Superior temporal gyrus (tissue), 1 donor: Measurements from ENCODE around the gene ATP5PO.
"Not testable (repeated sequence)": the region's sequence is repeated elsewhere in the genome, so short reads cannot be mapped to it uniquely, and the experiment has no call there.

Experiments
- DNase-seq: peaks from one replicate; pipeline ENCODE4 v3.0.0-alpha.2; 2016; ENCODE audit errors: extremely low spot score

ATP5PO gene

DNA sequence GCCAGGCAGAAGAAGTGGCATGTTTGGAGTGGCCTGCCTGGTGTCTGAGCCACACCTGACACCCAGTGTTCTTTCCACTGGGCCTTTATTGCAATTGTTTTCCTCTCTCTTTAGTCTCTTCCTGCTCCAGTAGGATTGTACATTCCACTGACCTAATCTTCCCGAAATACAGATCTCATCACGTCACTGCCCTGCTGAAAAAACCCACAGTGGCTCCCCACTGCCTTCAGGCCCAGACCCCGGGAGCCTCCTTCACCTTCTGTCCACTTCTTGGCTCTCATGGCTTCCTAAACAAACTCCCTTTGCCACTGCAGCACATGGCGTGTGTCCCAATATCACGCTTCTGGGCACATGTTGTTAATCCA is 25.3 kb upstream of the ATP5PO start:
- DNase-seq: no peak

DNA sequence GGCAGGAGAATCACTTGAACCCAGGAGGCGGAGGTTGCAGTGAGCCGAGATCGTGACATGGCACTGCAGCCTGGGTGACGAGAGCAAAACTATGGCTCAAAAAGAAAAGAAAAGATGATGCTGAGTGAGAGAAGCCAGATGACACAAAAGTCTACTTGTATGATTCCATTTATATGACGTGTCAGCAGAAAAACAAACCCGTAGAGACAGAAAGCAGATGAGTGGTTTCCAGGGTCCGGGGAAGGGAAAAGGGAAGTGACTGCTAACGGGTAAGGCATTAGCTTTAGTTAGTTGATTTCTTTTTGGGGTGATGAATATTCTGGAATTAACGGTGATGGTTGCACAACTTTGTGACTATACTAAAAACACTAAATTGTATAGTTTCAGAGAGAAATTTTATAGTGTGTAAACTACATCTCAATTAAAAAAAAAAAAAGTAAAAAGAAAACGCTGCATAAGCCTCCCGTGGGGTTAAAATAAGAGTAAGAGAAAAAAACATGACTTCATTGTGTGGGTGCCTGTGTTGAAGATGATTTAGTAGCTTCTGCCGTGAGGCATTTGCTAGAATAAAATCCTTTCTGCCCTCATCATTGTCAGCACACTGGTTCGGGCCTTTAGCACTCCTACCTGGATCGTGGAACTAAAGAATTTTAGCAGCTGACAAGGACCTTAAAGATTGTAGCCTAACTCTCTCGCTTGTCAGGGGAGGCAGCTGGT is 24.7 kb upstream of the ATP5PO start:
- DNase-seq: no peak

DNA sequence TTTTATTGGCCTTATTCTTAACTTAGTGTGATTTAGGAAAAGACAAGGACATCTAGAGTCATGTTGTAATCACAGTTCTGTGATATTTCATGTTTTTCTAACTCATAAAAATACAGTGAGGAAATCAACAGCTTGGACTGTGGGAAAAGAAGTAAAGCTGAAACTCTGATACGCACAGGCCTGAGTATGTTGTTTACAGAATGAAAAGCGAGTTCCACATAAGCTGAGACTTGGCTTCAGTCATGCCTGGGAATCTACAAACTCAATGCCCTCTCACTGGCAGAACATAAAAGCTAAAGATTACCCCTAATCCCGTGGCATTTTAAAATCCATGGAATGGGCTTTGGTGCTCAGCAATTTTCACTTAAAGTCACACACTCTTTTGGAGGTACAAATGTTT is 23.6 kb upstream of the ATP5PO start:
- DNase-seq: no peak

DNA sequence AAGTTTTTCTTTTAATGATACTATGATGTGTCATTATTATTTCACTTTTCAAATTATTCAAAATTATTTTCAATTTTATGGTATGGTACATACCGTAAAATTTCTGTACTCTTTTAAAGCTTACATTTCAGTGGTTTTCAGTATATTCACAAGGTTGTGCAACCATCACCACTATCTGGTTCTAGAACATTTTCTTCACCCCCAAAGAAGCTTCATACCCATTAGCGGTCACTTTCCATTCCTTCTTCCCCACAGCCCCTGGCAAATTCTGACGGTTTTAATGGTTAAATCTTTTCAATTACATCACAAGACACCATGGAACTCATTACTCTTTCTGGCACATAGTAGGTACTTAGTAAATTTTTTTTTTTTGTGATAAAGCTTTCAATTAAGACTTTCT is 22.8 kb upstream of the ATP5PO start:
- no peak for DNase-seq

DNA sequence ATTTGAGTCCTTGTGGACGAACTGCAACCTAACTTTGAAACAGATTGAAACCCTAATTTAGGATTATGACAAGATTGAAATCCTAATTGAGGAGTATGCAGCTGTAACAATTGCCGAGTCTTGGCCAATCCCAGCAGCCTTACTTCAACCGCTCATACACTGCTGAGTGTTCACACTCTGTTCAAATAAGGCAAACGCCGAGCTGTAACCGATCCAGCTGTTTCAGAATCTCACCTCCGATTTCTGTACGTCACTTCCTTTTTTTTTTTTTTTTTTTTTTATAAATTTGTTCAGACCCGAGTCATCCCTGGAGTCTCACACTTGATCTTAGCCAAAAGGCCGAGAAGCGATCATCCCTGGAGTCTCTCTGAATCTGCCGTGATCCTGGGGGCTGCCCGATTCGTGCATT is 22.3 kb upstream of the ATP5PO start:
- DNase-seq: no peak

DNA sequence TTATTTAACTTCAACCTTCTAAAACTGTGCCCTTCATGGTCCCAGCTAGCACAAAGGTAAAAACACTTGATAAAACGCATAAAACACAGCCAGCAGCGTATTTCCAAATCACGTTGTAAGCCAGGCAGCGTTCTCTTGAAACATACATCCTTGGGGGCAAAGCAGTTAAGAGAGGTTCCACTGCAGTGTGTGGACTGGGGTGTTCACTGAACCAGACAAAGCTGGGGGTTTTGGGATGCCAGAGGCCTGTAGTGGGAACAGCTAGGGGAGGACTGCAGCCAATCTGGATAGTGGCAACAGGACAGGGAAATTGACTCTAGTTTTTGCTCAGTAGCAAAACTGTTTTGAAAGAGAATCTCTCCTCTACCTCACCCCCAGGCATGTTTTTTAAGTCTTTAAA is 21.5 kb upstream of the ATP5PO start:
- DNase-seq: no peak

DNA sequence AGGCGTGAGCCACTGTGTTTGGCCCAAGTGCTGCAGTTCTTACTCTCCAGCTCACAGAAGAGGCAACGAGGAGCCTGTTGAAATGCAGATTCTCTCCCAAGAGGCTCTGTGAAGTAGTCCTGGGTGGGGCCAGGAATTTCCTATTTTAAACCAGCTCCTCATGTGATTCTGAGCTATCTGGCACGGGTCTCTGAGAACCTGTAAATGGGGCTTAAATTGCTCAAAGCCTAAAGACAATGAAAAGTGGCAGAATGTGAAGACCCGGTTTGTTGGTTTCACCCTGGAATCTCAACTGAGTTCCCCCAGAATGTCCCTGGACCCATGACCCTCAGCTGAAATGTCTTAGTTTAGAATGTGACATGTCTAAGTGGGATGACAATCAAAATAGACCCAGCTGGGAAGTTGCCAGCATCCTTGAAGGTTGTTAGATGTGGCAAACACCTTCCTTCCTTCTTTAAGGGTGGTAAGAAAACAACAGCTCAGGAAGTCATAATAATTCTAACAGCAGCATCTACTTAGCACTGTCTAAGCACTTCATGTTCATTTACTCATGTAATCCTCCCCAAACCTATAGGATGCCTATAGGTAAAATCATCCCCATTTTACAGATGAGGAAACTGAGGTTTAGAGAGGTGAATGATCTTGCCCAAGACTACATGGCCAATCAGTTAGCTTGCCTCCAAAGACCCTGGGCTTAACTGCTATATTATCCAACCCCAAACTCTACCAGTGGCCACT is 20.9 kb upstream of the ATP5PO start:
- DNase-seq: no peak

DNA sequence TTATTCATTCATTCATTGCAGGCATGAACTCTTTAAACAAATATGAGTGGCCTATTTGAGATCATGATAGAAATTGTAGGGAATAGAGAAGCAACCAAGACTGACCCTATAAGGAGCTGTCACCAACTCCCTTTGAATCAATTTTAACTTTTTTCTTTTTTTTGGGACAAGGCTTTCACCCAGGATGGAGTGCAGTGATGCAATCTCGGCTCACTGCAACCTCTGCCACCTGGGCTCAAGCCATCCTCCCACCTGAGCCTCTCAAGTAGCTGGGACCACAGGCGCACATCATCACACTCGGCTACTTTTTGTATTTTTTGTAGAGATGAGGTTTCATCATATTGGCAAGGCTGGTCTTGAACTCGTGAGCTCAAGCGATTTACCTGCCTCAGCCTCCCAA is 17.1 kb upstream of the ATP5PO start:
- DNase-seq: no peak

DNA sequence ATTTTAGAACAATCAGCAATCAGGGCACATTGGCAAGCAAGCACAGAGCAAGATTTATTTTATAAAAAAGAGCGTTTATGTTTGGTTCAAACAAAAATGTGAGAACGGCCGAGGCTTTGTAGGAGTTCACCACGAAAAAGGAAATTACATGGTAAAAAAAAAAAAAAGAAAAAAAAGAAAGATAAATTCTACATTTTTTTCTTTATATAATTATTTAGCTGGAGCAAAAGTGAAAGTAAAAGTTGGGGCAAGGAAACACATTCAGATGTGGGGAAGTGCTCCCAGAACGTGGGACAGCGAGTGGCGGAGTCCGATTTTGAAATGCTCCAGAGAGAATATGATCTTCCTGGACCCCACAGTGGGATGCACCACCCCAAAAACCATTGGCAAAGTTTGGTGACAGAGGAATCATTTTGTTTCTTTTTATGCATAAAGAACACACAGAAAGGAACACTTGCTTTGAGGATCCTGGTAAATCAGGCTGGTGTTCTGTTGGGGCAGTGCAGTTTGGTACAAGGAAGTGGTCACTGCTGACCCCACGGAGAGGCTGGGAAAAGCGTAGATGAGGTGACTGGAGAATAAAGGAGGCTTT is 16.3 kb upstream of the ATP5PO start:
- DNase-seq: no peak

DNA sequence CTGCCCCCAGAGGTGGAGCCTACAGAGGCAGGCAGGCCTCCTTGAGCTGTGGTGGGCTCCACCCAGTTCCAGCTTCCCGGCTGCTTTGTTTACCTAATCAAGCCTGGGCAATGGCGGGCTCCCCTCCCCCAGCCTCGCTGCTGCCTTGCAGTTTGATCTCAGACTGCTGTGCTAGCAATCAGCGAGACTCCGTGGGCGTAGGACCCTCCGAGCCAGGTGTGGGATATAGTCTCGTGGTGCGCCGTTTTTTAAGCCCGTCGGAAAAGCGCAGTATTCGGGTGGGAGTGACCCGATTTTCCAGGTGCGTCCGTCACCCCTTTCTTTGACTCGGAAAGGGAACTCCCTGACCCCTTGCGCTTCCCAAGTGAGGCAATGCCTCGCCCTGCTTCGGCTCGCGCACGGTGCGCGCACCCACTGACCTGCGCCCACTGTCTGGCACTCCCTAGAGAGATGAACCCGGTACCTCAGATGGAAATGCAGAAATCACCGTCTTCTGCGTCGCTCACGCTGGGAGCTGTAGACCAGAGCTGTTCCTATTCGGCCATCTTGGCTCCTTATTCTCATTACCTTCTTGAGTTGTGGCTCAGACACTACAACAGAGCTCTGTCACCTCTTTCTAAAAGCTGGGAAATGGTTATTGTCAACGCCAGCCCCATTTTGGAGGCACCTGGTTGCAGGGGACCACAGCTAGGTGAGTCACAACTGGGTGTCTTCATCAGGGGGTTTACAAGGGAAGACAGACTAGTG is 15.6 kb upstream of the ATP5PO start:
- not testable (repeated sequence) for DNase-seq

DNA sequence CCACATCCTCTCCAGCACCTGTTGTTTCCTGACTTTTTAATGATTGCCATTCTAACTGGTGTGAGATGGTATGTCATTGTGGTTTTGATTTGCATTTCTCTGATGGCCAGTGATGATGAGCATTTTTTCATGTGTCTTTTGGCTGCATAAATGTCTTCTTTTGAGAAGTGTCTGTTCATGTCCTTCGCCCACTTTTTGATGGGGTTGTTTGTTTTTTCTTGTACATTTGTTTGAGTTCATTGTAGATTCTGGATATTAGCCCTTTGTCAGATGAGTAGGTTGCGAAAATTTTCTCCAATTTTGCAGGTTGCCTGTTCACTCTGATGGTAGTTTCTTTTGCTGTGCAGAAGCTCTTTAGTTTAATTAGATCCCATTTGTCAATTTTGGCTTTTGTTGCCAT is 10.6 kb upstream of the ATP5PO start:
- DNase-seq: not testable (repeated sequence)

DNA sequence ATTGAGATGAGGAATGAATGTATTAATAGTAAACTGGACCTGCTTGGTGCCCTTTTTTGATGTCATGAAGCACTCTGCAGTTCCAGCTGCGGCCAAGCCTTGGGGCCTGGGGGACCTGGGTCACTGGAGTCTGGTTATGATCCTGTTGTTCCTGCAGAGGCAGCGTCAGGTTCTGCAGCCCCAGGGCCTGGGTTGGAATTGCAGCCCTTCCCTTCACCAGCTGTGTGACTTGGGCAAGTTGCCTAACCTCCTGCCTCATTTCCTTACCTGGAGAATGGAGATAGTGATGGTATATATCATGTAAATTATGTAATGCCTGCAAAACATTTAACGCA is 9.1 kb upstream of the ATP5PO start:
- DNase-seq: no peak

DNA sequence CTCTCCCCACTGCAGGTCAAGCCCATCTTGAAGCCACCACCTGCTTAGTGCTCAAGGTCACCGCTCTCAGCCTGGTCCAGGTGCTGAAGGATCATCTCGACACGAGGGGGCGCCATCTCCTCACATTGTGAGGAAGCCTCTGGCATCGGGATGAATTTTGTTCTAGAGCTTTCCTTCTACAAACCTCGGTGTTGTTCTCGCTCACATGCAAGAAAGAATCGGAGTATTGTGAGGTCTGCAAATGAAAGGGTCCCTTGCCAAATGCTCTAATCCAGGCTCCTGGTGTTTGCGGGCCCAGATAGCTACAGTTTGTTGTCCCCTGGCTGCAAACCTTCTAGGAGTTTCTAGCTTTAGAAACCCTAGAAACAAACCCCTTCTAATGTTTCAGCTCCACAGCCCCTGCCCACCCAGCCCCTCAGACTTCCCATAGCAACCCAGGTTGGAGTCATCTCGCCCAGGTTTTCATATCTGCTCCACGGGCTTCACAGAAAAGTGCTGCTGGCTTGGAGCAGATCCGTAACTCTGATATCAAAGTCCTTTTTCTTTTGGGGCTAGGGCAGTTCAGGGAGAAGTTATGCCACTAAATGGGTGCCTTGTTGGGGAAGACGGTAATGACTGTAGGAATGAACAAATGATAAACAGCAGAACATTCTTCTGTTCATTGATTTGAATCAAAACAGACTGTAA is 8.6 kb upstream of the ATP5PO start:
- DNase-seq: peak; percentile 99

DNA sequence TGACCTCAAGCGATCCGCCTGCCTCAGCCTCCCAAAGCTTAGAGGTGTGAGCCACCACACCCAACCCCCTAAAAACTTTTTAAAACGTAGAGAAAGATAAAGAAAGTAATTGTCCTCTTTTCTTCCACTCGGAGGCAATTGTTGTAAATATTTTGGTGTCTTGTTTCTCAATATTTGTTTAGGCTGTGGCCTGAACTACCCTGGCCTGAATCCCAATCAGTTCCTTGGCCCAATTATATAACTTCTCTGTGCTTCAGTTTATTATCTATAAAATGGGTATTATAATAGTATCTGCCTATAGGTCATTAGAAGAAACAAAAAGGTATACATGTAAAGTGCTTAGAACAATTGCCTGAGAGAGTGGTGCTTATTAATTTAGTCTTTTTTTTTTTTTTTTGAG is 1.8 kb upstream of the ATP5PO start:
- no peak for DNase-seq

DNA sequence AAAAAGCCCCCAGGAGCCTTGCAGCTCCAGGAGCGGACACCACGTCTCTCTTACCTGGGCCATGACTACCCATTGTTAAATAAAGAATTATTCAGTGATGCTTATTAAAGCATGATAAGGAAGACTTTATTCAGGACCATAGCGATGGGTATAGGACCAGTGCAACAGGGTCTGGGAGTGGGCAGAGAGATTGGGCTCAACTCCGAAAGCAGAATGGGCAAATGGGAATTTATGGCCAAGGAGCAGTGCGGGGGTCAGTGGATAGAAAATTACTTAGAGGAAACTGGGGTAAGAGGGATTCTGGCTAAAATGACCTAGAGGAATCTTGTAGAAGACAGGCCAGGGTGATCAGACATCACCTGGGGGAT is 580 bp upstream of the ATP5PO start:
- no peak for DNase-seq

DNA sequence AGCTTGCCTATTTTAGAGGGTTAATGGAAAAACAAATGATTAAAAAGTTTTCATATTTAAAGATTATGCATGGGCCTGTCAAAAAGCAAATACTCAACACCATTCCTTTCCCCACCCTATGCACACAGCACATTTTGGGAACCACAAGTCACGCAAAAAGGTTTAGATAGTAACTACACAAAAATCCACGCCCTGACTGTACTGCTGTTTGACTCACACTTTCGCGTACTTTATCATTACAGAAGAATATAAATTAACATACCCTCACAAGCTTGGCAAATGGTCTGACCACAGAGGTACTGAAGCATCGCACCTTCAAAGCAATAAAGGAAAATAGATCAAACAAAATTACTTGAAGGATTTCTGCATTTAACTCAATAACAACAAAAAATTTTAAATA is 1.4 kb downstream of the ATP5PO start:
- no peak for DNase-seq

DNA sequence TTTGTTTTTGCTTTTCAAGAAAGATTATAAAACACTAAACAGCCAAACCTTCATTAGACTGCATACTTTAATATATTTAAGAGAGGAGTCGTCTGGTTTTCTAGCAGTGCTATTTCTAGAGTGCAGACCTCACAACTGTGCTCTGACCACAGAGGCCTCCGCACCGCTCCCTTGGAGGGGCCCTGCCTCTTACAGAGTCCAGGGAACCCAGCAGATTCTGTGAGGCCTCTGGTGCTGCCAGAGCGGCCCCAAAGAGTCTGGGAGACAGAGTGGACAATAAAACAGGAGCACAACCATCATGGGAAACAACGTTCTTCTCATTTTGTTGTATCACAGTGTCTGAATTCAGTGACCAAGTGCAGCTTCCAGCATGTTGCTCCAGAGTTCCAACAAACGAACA is 5.8 kb downstream of the ATP5PO start:
- no peak for DNase-seq

DNA sequence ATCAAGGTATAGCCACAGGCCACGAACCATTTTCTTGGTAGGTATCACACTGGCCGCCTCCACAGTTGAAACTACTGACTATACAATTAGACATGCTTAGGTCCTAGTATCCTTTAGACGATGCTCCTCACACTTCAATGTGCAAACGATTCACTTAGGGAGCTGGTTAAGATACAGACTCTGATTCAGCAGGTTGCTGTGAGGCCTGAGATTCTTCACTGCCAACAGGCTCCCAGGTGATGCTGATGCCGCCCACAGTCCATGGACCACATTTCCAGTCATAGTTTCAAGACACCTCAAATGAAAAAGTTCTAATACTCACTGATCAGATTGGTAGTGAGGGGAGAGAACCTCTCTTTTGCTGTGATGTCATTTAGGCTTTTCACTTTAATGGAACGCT is 6.8 kb downstream of the ATP5PO start:
- DNase-seq: no peak

DNA sequence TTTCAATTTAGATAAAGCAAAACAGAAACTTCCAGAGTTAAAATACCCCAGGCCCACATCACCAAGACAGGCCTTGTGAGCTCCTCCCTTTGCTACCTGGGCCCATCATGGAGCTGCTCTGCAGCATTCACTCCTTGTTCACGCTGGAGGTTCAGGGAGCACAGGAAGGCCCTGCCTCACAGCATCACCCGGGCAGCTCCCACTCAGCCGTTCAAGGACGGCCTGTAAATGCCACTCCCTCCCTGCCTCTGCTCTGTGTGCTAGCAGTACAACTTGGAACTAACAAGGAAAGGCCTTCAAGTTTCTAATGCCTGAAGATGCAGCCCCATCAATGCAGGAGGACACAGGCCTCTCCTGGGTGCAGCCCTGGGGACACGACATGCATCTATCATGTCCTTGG is 11.6 kb downstream of the ATP5PO start:
- no peak for DNase-seq

DNA sequence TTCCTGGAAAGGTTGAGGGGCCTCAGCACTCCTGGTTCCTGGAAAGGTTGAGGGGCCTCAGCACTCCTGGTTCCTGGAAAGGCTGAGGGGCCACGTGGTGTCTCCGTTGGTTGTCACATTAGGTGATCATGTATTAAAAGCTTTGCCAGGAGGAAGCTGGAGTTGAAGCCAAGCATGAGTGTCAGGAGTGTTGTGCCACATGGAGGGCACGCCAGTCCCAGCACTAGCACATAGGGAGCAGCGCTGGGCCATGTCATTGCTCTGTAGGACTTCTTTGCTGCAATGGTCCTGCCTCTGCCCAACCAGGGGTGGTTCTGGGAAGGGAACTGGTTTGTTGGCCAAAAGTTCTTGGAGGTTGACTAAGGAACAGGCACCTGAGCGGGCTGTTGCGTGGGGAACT is 13.3 kb downstream of the ATP5PO start:
- DNase-seq: no peak

DNA sequence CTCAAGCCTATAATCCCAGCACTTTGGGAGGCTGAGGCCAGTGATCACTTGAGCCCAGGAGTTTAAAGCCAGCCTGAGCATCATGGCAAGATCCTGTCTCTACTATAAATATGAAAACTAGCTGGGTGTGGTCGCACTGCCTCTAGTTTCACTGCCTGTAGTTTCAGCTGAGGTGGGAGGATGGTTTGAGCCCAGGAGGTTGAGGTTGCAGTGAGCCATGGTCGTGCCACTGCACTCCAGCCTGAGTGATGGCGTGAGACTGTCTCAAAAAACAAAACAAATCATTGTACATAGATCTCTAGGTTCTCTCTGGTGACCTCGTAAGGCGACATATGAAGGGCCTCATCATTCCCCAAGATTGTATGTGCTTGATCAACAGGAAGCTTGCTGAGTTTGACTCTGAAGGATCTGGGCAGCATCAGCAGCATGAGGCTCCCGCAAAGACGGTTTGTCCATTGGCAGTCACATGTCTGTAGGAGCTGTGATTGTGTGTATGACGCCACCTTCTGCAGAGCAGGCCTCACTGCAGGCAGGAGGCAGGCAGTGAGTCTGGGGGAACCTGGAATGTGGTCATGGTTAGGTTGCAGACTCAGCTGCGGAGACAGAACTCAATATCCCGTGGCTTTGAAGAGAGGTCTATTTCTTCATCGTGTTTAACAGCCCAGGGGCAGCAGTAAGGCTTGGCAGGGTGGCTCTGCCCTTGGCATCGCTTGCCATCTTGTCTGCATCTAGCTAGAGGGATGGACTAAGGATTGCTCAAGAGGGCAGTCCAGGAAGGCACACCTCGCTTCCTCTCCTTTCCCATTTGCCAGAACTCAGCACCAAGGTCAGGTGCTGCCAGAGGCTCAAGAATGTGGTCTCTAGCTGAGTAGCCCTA is 14.0 kb downstream of the ATP5PO start:
- DNase-seq: no peak
